Activated naive CD8-positive, alpha-beta T cell treated with anti-CD3 and anti-CD28 coated beads for 36 hours (primary cell): ENCODE results near the gene EID3. TPM values are rescaled to one million over a fixed set of nuclear protein-coding genes. Genes with fewer than 3 reads are reported as not detected.

ENCODE experiments used
- DNase-seq: peaks from one replicate; pipeline ENCODE4 v3.0.0; 2021
- H3K27ac Mint-ChIP-seq: one replicate; pipeline ENCODE4 v1.8.0; 2022; ENCODE audit warnings: mild to moderate bottlenecking, moderate library complexity, mixed read lengths
- H3K27me3 Mint-ChIP-seq: one replicate; pipeline ENCODE4 v1.8.0; 2022; ENCODE audit warnings: mild to moderate bottlenecking, mixed read lengths
- H3K36me3 Mint-ChIP-seq: one replicate; pipeline ENCODE4 v1.8.0; 2021; ENCODE audit warnings: mild to moderate bottlenecking, mixed read lengths
- H3K4me1 Mint-ChIP-seq: one replicate; pipeline ENCODE4 v1.8.0; 2021; ENCODE audit warnings: mixed read lengths
- H3K4me3 Mint-ChIP-seq: one replicate; pipeline ENCODE4 v1.8.0; 2022; ENCODE audit warnings: mild to moderate bottlenecking, moderate library complexity, mixed read lengths
- H3K9me3 Mint-ChIP-seq: one replicate; pipeline ENCODE4 v1.8.0; 2022; ENCODE audit warnings: mixed read lengths
- total RNA-seq, 2 experiments: library from RNA; stranded (reverse); gene quantifications; one replicate each; pipeline ENCODE4 v1.2.3, GENCODE V29; 2021

Gene EID3
- total RNA-seq, 2 experiments from 2014 or later = 5.7 to 6.4 TPM

DNA sequence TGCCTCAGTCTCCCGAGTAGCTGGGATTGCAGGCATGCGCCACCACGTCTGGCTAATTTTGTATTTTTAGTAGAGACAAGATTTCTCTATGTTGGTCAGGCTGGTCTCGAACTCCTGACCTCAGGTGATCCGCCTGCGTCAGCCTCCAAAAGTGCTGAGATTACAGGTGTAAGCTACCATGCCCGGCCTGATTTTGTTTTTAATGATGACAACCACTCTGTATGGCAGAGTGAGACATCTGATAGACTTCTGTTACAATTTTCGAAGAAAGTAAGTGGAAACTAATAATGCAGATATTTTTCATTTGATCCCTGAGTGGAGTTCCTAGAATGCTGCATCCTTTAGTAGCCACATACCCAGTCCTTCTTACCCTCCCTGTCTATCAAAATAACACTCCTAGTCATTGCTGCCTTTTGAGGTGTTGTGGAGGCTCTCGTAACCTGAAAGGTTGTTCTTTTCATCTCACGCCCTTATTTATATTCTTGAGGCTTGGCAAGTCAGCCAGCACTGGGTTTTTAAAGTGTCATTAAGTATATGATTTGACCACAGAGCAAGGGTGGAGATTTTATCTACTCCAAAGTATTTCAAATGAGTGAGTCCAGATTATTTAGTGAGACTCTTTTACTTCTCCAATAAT is 5.9 kb upstream of the EID3 start:
- Mint-ChIP-seq H3K27me3 (no peaks in the 10 kb centered on the region), H3K4me1 (peaks cover 35% of the 10 kb centered on the region), H3K27ac (no peak overlapping the region), H3K9me3 (no peaks in the 10 kb centered on the region), H3K36me3 (peaks cover 47% of the 10 kb centered on the region), H3K4me3 (no peak overlapping the region)
- DNase-seq = no peak

DNA sequence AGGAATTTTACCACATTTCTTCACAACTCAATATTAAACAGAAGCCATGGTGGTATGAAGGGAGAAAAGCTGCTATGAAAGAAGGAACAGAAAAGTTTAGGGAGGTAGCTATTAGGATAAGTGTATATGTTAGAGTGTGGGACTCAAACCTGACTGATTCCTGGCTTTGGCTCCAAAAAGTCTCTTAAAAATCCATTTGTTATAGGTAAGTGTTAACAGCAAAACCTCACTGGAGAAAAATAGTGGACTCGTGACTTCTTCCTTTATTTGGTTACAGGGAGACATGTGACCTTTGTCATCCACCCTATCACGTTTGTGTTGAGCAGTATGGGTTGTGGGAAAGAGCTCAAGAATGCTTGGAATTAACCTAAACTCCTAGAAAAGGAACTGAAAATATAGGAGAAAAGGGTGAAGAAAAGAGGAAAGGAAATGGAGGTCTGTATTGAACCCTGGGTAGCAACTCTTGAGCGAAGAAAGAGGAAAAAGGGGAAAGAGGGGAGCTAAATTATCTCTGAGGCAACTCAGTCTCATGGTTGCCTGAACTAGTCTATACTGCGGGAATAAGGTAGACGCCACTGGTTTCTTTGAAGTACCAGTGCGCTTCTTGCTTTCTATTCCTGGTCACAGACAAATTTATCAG is 3.6 kb upstream of the EID3 start:
- Mint-ChIP-seq H3K9me3 (peaks cover 2% of the 10 kb centered on the region), H3K27me3 (no peaks in the 10 kb centered on the region), H3K27ac (no peak overlapping the region), H3K4me1 (peaks cover 48% of the 10 kb centered on the region), H3K4me3 (no peak overlapping the region), H3K36me3 (peaks cover 49% of the 10 kb centered on the region)
- no peak for DNase-seq

DNA sequence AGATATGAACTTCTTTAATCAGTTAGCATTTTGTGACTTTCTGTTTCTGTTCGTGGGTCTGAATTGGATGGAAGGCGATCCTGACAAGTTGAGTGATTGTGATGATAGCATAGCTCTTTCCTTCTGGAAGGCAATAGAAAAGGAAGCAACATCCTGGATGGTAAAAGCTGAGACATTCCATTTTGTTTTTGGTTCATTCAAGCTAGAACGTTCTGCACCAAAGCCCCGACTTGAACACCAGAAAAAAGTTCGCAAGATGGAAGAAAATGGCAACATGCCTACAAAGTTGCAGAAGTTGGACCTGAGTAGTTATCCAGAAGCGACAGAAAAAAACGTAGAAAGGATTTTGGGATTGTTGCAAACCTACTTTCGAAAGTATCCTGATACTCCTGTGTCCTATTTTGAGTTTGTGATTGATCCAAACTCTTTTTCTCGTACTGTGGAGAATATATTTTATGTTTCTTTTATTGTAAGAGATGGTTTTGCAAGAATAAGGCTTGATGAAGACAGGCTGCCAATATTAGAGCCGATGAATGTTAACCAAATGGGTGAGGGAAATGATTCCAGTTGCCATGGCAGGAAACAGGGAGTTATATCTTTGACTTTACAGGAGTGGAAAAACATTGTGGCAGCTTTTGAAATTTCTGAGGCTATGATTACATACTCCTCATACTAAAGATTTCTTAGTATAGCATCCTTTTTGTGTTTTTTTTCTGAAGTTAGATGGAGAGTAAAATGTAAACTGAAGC is 896 bp downstream of the EID3 start:
- H3K4me3 Mint-ChIP-seq = peak overlapping the region; percentile 87
- H3K36me3 Mint-ChIP-seq = peaks cover 55% of the 10 kb centered on the region
- peaks cover 58% of the 10 kb centered on the region for H3K4me1 Mint-ChIP-seq

DNA sequence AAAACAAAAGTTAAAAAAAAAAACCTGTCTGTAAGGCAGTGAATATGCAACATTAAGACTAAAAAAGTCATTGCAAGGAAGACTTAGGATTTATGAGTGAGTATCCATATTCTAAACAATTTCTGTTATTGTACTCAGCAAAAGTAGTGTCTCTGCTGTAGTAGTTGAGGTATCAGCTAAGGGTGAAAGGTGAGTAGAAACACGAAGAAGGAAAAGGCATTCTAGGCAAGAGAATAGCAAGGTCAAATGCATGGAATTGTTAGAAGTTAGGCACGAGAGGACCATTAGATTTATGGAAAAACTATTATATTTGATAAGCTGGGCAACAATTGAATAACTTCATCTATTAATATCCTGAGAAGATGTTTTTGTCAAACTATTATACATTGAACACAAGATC is 1.8 kb downstream of the EID3 start:
- H3K4me1 Mint-ChIP-seq = peaks cover 52% of the 10 kb centered on the region

More for the DNA sequence above, 896 bp downstream of the EID3 start:
- Mint-ChIP-seq H3K9me3 (peaks cover 2% of the 10 kb centered on the region), H3K27ac (peak overlapping the region; percentile 97), H3K27me3 (no peaks in the 10 kb centered on the region)
- DNase-seq = no peak

DNA sequence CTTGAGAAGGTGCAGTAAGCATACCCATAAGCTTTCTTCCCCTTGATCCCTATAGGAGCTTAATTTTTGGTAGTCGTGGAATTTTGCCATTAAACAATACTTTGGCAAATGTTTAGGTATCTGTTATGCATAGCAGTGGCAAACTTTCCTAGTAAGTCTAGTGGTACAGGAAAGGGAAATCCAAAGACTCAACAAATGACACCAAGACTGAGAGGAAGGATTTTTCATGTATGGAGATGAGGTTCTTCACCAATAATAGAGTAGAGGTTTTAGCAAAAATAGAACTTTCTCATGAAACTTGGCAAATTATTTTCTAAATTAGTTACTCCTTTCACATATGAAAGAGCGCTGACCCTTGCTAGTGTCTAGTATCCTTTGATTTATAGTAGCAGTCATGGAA is 2.8 kb downstream of the EID3 start:
- H3K4me1 Mint-ChIP-seq = peaks cover 49% of the 10 kb centered on the region
- peaks cover 51% of the 10 kb centered on the region for H3K36me3 Mint-ChIP-seq
- H3K9me3 Mint-ChIP-seq = peaks cover 2% of the 10 kb centered on the region
- H3K27me3 Mint-ChIP-seq = no peaks in the 10 kb centered on the region
- DNase-seq = no peak
- H3K4me3 Mint-ChIP-seq = no peak overlapping the region
- H3K27ac Mint-ChIP-seq = no peak overlapping the region

More for the DNA sequence above, 1.8 kb downstream of the EID3 start:
- DNase-seq = no peak
- Mint-ChIP-seq H3K27ac (no peak overlapping the region), H3K27me3 (no peaks in the 10 kb centered on the region), H3K4me3 (no peak overlapping the region), H3K9me3 (peaks cover 2% of the 10 kb centered on the region), H3K36me3 (peaks cover 50% of the 10 kb centered on the region)

DNA sequence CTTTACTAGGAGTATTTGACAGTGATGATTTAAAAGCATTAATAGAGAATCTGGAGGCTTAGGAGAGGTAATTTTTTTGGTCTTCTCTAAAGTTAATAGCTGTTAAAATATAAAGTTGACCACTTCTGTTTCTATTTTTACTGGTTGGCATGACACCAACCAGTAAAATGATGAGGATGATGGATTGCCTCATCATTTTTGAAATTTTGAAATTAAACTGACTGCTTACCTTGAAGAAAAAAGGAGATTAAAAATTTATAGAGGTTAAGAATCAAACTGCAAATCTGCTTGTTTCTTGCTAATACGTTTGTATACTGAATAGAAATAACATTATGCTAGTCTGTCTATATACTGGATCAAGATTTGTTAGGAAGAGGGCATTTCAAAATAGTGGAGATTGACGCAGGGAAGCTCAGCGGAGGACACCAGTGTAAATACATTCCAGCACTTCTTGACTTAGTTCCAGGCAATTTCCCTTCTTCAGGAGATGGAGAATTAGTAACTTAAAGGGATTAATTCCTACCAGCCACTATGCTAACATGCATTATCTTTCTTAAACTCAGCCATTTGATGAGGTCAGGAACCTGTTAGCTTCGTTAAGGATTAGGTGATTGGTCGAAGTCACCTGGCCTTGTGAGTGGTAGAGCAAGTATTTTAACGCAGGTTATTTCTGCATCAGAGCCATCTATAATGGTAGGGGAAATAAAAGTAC is 3.6 kb downstream of the EID3 start:
- Mint-ChIP-seq H3K36me3 (peaks cover 54% of the 10 kb centered on the region), H3K27ac (no peak overlapping the region), H3K9me3 (peaks cover 2% of the 10 kb centered on the region), H3K4me3 (no peak overlapping the region), H3K4me1 (peaks cover 45% of the 10 kb centered on the region), H3K27me3 (no peaks in the 10 kb centered on the region)
- DNase-seq = no peak

DNA sequence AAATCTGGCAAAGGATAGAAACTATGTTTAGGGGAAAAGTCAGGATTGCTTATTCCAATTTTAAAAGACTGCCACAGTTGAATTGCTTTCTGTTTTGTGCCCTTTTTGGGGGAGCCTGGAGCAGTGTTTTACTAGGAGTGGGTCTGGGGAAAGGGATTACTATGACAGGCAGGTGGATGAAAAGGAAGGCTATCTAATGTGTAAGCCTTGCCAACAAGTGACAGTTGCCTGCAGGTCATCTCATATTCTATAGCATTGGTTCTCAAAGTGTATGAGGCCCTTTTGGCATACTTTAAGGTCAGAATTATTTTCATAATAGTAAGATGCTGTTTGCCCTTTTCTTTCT is 4.1 kb downstream of the EID3 start:
- peaks cover 53% of the 10 kb centered on the region for H3K36me3 Mint-ChIP-seq
- no peak overlapping the region for H3K27ac Mint-ChIP-seq
- H3K9me3 Mint-ChIP-seq = peaks cover 2% of the 10 kb centered on the region
- H3K27me3 Mint-ChIP-seq = no peaks in the 10 kb centered on the region
- H3K4me3 Mint-ChIP-seq = no peak overlapping the region
- no peak for DNase-seq
- peaks cover 44% of the 10 kb centered on the region for H3K4me1 Mint-ChIP-seq

DNA sequence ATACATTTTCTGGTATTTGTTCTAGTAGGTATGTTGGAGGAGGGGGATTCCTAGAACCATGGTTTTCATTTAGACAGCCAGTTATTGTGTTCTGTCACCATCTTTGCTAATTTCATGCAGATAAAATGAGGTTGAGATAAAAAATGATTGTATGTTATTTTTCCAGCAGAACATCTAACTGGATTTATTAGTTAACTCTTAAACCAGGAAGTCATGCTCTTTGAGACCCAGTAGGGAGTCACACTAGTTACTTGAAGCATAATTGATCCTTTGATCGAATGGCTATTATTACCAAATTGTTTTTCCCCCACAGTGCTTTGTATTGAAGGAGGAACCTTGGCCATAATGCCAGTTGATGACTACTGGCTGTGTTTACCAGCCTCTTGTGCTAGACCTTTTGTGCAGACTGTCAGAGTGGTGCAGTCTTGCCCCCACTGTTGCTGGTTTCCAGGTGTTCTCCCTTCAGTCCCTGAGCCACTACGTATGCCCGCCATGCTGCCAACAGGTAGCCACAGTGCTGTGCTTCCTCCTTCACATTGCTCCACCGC is 6.0 kb downstream of the EID3 start:
- Mint-ChIP-seq H3K36me3 (peaks cover 45% of the 10 kb centered on the region), H3K4me3 (no peak overlapping the region), H3K27me3 (no peaks in the 10 kb centered on the region), H3K9me3 (no peaks in the 10 kb centered on the region), H3K27ac (no peak overlapping the region), H3K4me1 (peaks cover 28% of the 10 kb centered on the region)
- DNase-seq = no peak

DNA sequence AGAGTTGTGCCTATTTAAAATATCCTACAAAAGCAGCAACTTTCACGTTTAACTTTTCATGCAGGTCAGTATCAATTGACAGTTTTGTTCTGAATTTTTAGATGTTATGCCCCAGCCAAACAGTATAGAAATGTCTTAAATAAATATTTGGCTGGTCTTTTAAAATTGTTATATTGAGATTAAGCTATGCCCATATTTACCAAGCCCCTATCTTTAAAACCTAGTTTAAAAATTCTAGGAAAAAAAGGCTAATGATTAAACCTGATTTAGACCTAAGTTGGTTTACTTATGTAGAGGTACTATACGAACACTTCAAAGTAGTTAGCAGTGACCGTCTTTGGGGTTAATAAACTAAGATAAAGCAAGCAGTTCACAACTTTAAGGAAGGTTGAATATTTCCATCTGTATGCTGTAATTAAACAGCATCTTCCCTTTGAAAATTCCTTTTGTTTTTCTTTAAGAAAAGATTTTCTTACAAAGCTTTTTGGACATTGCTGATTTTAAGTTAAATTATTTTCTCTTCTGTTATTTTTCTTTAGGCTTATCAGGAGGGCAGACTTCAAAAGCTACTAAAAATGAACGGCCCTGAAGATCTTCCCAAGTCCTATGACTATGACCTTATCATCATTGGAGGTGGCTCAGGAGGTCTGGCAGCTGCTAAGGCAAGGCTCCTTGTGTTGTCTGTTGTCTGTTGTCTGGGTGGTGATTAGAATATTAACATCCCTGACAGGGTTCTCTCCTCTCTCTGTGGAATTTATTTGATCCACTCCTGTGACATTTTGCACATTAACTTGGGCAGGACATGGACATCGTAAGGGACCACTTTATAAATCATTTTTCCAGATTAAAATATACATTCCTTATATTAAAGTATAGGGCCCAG is 7.5 kb downstream of the EID3 start:
- peaks cover 45% of the 10 kb centered on the region for H3K36me3 Mint-ChIP-seq
- peaks cover 16% of the 10 kb centered on the region for H3K4me1 Mint-ChIP-seq
- no peak for DNase-seq
- no peak overlapping the region for H3K27ac Mint-ChIP-seq
- H3K27me3 Mint-ChIP-seq = no peaks in the 10 kb centered on the region
- H3K9me3 Mint-ChIP-seq = no peaks in the 10 kb centered on the region
- no peak overlapping the region for H3K4me3 Mint-ChIP-seq

DNA sequence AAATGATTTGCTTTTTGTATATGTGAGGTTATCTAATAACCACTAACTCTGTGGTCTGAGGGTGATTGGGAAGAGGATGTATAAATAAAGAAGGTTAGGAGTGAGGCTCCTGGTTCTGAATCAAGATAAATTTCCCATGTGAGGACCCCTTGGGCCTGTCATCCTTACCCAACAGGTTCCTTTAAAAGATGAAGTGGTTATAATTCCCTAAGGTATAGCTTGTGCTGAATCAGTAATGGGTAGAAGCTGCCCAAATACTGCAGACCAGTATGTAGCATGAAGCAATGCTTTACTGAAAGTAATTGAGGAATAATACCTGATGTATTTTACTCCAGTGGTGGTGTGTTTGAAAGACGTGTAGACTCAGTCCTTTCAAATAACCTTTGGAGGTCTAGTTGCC is 8.7 kb downstream of the EID3 start:
- peaks cover 34% of the 10 kb centered on the region for H3K36me3 Mint-ChIP-seq
- no peaks in the 10 kb centered on the region for H3K9me3 Mint-ChIP-seq
- H3K4me1 Mint-ChIP-seq = peaks cover 10% of the 10 kb centered on the region
- no peak overlapping the region for H3K27ac Mint-ChIP-seq
- no peak overlapping the region for H3K4me3 Mint-ChIP-seq
- DNase-seq = no peak
- H3K27me3 Mint-ChIP-seq = no peaks in the 10 kb centered on the region

DNA sequence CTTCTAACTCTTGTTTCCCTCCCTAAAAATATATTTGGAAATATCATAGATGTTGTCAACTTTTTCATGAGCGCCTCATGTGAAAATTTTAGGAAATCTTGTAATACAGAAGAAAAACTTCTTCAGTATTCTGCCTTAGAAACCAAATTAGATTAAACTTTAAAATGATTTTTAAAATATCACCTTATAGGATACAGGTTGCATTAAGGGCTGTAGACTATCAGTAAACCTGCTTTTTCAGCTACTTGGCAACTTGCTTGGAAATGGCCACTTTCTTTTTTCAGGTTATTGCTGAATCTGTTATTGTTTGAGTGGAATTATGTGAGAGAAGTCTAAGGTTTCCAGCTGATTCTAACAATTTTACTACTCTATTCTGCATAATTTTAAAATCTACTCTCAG is 9.1 kb downstream of the EID3 start:
- no peak for DNase-seq
- Mint-ChIP-seq H3K4me1 (peaks cover 7% of the 10 kb centered on the region), H3K36me3 (peaks cover 30% of the 10 kb centered on the region), H3K9me3 (no peaks in the 10 kb centered on the region), H3K4me3 (no peak overlapping the region), H3K27me3 (no peaks in the 10 kb centered on the region), H3K27ac (no peak overlapping the region)

DNA sequence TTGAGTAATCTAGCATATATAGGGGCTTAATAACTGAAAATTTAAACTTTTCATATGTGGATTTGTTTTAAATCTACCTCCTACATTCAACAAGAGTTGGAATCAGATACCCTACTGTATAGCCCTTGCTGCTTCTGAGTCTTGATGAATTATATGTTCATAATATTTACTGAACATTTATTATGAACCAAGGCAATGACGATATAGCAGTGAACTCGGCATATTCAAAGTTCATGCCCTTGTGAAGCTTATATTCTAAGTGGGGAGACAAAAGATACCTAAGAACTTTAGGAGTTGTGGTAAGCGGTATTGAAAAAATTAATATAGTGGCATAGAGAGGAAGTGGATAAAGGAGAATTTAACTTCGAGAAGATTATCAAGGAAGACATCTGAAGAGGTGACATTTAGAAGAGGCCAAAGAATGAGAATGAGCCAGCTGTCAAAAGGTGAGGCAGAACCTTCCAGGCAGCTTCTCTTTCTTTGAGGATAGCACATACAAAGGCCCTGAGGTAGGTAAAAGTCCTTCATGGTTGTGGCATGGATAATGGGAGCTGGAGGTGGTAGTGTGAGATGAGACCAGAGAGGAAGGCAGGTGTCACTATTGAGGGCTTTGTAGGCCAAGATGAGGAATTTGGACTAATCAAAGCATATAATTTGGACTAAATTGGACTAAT is 10.2 kb downstream of the EID3 start:
- no peak overlapping the region for H3K27ac Mint-ChIP-seq
- H3K36me3 Mint-ChIP-seq = peaks cover 30% of the 10 kb centered on the region
- no peak for DNase-seq
- no peaks in the 10 kb centered on the region for H3K27me3 Mint-ChIP-seq
- no peak overlapping the region for H3K4me3 Mint-ChIP-seq
- H3K4me1 Mint-ChIP-seq = peaks cover 2% of the 10 kb centered on the region
- H3K9me3 Mint-ChIP-seq = no peaks in the 10 kb centered on the region

DNA sequence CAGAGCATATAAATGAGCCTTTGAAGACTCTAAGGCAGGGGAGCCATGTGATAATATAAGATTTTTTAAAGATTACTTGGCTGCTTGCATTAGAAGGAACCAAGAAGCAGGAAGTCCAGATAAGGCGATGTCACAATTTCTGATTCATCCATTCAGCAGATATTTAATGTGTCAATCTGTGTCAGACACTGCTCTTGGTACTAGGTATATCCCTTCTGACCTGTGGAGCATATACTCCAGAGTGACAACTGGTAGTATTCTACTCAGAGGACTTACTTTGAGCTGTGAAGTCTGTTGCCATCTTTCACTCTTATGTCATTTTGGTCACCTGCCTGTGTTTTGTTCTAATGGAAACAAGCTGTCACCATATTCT is 10.7 kb downstream of the EID3 start:
- no peak overlapping the region for H3K27ac Mint-ChIP-seq

More for the DNA sequence above, 10.7 kb downstream of the EID3 start:
- H3K4me1 Mint-ChIP-seq = peaks cover 2% of the 10 kb centered on the region
- DNase-seq = no peak
- H3K36me3 Mint-ChIP-seq = peaks cover 31% of the 10 kb centered on the region
- no peaks in the 10 kb centered on the region for H3K27me3 Mint-ChIP-seq
- H3K9me3 Mint-ChIP-seq = no peaks in the 10 kb centered on the region
- no peak overlapping the region for H3K4me3 Mint-ChIP-seq
